ENCODE measurements around the gene AREL1. TPM values are rescaled to one million over a fixed set of nuclear protein-coding genes. Genes with fewer than 3 reads are reported as not detected.

AREL1 gene
- total and polyA plus RNA-seq, 10 of the 15 experiments (the other 5 are each of a cell fraction or from before 2014, with no cell fraction given) = 6.2 to 40.4 (median 23.7) TPM

DNA sequence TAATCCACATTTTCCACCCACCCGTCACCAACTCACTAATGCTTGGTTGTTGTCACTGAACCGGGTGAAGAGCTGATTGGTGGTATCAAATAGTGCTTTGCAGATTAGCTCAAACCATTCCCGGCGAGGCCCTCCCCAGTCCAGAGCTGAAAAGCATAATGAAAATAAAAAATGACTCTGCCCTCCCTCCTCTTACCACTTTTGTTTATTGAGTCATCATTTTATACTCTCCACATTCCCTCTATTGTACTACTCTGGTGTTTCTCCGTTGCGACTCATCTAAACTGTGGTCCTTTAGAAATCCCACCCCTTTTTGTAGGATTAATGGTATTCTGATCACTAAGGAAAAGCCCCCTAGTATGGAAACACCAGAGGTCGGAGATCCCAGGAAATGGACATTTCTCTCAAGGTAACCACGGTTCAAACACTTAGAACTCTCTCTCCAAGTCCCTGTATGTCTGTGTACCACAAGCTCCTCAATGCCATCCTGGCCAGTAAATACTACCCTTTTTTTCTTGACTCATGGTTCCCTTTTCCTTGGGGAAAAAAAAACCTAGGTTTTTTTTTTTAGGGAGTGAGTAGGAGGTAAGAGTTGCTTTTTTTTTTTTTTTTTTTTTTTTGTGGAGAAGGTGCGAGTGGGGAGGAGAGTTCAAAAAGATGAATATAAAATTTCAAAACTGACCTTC is 42.0 kb downstream of the AREL1 start:
- no peak overlapping the region for H2AFZ ChIP-seq (ENCODE audit: control insufficient read depth, low read depth, low read length)
- H3K27me3 ChIP-seq (replicated peaks in 1 of 2; ENCODE audit: control insufficient read depth in 2 of 2, insufficient read depth in 2 of 2, low read length in 1 of 2) = no peaks in the 10 kb centered on the region
- TF ChIP-seq TCF7 (IDR thresholded peaks at IDR 0.05; ENCODE audit: borderline replicate concordance) (no peak), POLR2AphosphoS2 (IDR thresholded peaks at IDR 0.05; ENCODE audit: low read depth, low read length) (no peak), PAX5 (IDR thresholded peaks at IDR 0.05; ENCODE audit: borderline replicate concordance, low read depth, low read length) (no peak), MEF2B (IDR thresholded peaks at IDR 0.05; ENCODE audit: partially characterized antibody, poor library complexity, severe bottlenecking) (no peak), NR2C2 (IDR thresholded peaks at IDR 0.05; ENCODE audit: borderline replicate concordance, control insufficient read depth, insufficient read length, low read depth) (no peak), DPF2 (IDR thresholded peaks at IDR 0.05) (no peak), ZSCAN29 (IDR thresholded peaks at IDR 0.05) (no peak), ATF7 (IDR thresholded peaks at IDR 0.05; ENCODE audit: low read depth) (no peak), ZNF24 (IDR thresholded peaks at IDR 0.05) (no peak), EZH2 (IDR thresholded peaks at IDR 0.05; ENCODE audit: borderline replicate concordance, control insufficient read depth, low read depth, low read length) (no peak)
- TF ChIP-seq, protein P1, sequence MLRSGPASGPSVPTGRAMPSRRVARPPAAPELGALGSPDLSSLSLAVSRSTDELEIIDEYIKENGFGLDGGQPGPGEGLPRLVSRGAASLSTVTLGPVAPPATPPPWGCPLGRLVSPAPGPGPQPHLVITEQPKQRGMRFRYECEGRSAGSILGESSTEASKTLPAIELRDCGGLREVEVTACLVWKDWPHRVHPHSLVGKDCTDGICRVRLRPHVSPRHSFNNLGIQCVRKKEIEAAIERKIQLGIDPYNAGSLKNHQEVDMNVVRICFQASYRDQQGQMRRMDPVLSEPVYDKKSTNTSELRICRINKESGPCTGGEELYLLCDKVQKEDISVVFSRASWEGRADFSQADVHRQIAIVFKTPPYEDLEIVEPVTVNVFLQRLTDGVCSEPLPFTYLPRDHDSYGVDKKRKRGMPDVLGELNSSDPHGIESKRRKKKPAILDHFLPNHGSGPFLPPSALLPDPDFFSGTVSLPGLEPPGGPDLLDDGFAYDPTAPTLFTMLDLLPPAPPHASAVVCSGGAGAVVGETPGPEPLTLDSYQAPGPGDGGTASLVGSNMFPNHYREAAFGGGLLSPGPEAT (IDR thresholded peaks at IDR 0.05; ENCODE audit: low read depth) = no peak
- TF ChIP-seq, protein P2, sequence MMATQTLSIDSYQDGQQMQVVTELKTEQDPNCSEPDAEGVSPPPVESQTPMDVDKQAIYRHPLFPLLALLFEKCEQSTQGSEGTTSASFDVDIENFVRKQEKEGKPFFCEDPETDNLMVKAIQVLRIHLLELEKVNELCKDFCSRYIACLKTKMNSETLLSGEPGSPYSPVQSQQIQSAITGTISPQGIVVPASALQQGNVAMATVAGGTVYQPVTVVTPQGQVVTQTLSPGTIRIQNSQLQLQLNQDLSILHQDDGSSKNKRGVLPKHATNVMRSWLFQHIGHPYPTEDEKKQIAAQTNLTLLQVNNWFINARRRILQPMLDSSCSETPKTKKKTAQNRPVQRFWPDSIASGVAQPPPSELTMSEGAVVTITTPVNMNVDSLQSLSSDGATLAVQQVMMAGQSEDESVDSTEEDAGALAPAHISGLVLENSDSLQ (IDR thresholded peaks at IDR 0.05) = no peak
- TF ChIP-seq, protein P3, sequence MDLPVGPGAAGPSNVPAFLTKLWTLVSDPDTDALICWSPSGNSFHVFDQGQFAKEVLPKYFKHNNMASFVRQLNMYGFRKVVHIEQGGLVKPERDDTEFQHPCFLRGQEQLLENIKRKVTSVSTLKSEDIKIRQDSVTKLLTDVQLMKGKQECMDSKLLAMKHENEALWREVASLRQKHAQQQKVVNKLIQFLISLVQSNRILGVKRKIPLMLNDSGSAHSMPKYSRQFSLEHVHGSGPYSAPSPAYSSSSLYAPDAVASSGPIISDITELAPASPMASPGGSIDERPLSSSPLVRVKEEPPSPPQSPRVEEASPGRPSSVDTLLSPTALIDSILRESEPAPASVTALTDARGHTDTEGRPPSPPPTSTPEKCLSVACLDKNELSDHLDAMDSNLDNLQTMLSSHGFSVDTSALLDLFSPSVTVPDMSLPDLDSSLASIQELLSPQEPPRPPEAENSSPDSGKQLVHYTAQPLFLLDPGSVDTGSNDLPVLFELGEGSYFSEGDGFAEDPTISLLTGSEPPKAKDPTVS (IDR thresholded peaks at IDR 0.05; ENCODE audit: low read depth, low read length) = no peak
- TF ChIP-seq, protein P4, sequence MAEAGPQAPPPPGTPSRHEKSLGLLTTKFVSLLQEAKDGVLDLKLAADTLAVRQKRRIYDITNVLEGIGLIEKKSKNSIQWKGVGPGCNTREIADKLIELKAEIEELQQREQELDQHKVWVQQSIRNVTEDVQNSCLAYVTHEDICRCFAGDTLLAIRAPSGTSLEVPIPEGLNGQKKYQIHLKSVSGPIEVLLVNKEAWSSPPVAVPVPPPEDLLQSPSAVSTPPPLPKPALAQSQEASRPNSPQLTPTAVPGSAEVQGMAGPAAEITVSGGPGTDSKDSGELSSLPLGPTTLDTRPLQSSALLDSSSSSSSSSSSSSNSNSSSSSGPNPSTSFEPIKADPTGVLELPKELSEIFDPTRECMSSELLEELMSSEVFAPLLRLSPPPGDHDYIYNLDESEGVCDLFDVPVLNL (IDR thresholded peaks at IDR 0.05; ENCODE audit: low read depth, low read length) = no peak
- no peaks in the 10 kb centered on the region for H4K20me1 ChIP-seq (ENCODE audit: control insufficient read depth, insufficient read depth)
- no peak overlapping the region for H3K27ac ChIP-seq (ENCODE audit: control insufficient read depth, insufficient read depth)
- no peaks in the 10 kb centered on the region for H3K79me2 ChIP-seq (ENCODE audit: control insufficient read depth, insufficient read depth, low read length)
- SMC1A ChIA-PET (ENCODE audit: uncharacterized antibody, unreplicated experiment) = interaction anchor here (0.7 kb wide), 1 partner anchor 101 kb away, joined by 3 read pairs; no protein-coding TSS in a partner anchor
- 96% methylated on average over 8 of the region's 9 CpGs for WGBS (ENCODE audit: insufficient coverage, insufficient replicate concordance, low lambda C conversion rate, missing lambda C conversion rate)
- no peak overlapping the region for H3K4me3 ChIP-seq
- RAD21 ChIA-PET (ENCODE audit: unreplicated experiment) = no interaction called here
- DNase-seq (ENCODE audit: low read depth, low spot score) = no peak
- H3K36me3 ChIP-seq (ENCODE audit: control insufficient read depth in 2 of 2, insufficient read depth in 2 of 2, low read length in 1 of 2) = peaks cover 11 to 19% of the 10 kb centered on the region in 2 experiments
- BruUV-seq (replicated peaks) = no TSS peak
- intact Hi-C loops (cut with micrococcal nuclease; ENCODE audit: unreplicated experiment) = no loop called here
- POLR2A ChIA-PET = no interaction called here
- ATAC-seq = no peak
- H3K9me3 ChIP-seq (replicated peaks; ENCODE audit: control insufficient read depth, insufficient read depth, low read length) = no peaks in the 10 kb centered on the region
- H3K4me2 ChIP-seq (ENCODE audit: control insufficient read depth, insufficient read depth) = no peak overlapping the region
- FAIRE-seq = no peak
- H3K9ac ChIP-seq (ENCODE audit: control insufficient read depth, insufficient read depth, low read length) = no peak overlapping the region
- CTCF ChIA-PET = interaction anchor here (1.4 kb wide), 1 partner anchor 15 kb away, joined by 4 read pairs; no protein-coding TSS in a partner anchor
- H3K4me1 ChIP-seq (ENCODE audit: control insufficient read depth, insufficient read depth, low read length) = no peaks in the 10 kb centered on the region
- in situ Hi-C loops (cut with MboI) = no loop called here

All from GM12878 (cell line).